ENCODE measurements around the gene PDGFRA.

Gene PDGFRA

GRCh38 chr4:54228961-54229501 is at the start of gene PDGFRA:
Gene PDGFRA (plus strand): TSS chr4:54229293. CDS start chr4:54258769, 29,476 bp downstream.
- peak; percentile 9 for DNase-seq

- no peak for DNase-seq
Measured at GRCh38 chr4:54184581-54184980, 44.5 kb upstream of the PDGFRA start.

DNA sequence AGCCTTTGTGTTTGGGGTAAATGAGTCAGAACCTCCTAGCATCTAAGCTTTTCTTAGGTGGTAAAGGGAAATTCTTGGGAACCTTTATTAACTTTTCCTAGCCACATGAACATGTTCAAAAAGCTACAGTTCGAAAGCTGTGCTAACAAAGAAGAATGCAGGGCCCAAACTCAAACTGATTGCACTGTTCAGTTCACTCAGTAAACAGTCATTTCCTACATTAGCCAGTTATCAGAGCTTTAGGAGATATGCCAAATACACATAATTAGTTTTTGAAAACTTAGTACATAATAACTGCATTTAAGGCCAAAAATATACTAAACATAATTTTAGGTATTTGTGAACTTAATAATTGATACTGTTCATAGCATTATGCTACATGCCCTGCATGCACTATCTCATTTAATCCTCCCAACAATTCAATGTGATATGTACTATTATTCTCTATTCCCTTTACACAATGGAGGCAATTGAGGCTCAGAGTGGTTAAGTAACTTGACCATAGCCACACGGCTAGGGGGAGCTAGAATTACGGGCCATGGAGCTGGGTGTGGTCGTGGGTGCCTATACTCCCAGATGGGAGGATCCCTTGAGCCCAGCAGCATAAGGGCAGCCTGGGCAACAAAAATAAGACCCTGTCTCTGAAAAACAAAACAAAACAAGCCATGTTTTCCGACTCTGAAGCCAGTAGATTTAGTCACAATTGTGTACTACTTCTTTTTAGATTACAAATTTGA is 43.9 kb upstream of the PDGFRA start:
- no peak for DNase-seq

GRCh38 chr4:54185866-54186265 is 43.2 kb upstream of the PDGFRA start:
- DNase-seq = no peak

DNA sequence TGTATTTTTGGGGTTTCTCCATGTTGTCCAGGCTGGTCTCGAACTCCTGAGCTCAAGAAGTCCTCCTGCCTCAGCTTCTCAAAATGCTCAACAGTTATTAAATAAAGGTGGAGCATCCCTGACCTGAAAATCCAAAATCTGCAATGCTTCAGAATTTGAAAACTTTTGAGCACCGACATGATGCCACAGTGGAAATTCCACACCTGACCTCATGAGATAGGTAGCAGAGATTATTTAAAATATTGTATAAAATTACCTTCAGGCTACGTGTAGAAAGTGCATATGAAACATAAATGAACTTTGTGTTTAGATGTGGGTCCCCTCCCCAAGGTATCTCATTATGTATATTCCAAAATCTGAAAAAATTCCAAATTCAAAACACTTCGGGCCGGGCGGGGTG is 42.7 kb upstream of the PDGFRA start:
- DNase-seq = no peak

- no peak for DNase-seq
Measured at GRCh38 chr4:54187148-54187547, 41.9 kb upstream of the PDGFRA start.

DNA sequence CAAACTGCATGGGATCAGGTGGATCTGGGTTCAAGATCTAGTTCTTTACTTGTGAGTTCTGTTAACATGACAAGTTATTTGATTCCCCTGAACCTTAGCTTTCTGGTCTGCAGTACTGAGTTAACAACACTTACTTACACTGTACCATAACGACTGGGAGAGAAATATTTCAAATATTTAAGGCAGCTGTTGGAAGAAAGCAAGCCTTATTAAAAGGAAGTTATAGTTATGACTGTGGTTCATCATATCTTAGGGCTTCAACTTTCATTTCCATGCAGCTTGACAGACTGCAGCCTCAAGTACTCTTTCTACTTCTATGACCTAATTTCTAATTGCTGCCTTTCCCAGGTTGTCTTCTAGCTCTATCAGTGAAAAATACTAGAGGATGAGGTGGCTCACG is 40.0 kb upstream of the PDGFRA start:
- no peak for DNase-seq

GRCh38 chr4:54192811-54193210 is 36.3 kb upstream of the PDGFRA start:
- DNase-seq = no peak

DNA sequence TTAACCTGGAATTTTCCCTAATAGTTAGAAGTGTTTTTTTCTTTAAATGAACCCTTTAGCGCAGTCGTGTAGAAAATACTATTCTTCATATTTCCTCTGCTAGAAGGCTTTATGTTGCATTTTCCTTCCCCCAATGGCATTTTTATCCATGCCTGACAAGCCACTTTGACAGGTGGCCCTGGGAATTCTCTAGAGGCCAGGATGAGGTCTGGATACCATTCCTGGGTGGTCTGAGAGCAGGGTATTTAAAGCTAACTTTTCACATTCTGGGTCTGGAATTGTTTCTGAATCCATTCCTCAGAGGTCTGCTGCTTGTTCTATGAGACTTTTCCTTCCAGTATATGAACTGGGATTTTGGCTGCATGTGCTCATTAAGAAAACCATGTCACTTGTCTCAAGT is 31.2 kb upstream of the PDGFRA start:
- DNase-seq = no peak

DNA sequence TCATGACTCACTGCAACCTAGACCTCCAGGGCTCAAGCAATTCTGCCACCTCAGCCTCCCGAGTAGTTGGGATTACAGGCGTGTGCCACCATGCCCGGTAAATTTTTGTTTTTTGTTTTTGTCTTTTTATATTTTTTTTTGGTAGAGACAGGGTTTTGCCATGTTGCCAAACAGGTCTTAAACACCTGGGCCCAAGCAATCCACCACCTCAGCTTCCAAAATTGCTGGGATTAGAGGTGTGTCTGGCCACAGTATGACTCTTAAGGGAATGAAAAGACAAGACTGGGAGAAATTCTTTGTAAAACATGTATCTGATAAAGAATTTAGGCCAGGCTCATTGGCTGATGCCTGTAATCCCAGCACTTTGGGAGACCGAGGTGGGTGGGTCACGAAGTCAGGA is 29.2 kb upstream of the PDGFRA start:
- no peak for DNase-seq

DNA sequence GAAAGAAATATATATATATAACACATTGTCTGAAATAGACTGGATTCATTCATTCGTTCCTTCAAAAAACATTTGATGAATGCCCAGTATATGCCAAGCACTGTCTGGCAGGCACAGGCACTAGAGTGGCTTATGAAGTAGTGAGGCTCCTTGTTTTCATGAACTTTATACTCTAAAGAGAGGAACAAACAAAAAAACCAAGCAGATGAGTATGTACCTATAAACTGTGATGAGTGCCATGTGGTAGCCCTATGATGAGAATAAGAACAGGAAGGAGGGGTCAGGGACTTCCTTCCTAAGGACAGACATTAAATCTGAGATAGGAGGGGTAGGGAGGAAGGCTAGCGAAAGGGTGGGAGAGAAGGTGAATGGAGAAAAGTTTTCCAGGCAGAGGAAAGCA is 19.5 kb upstream of the PDGFRA start:
- no peak for DNase-seq

DNA sequence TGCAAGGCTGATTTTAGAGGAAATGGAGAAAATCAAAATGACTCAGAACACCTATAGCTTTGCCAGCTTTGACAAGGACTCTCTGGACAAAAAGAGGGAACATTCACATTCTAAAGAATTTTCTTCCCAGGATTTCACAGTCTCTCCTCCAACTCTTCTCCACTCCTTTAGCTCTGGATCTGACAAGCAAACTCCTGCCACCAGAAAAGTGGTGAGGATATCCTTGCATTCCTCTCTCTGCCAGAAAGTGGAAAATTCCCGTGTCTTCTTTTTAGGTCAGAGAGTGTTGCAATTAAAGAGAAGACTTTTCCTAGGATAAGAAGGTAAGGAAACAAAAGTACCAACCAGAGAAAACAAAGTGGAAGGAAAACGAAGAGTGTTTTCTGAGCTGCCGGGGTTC is 16.1 kb upstream of the PDGFRA start:
- DNase-seq = no peak

GRCh38 chr4:54213761-54214160 is 15.3 kb upstream of the PDGFRA start:
- no peak for DNase-seq

DNA sequence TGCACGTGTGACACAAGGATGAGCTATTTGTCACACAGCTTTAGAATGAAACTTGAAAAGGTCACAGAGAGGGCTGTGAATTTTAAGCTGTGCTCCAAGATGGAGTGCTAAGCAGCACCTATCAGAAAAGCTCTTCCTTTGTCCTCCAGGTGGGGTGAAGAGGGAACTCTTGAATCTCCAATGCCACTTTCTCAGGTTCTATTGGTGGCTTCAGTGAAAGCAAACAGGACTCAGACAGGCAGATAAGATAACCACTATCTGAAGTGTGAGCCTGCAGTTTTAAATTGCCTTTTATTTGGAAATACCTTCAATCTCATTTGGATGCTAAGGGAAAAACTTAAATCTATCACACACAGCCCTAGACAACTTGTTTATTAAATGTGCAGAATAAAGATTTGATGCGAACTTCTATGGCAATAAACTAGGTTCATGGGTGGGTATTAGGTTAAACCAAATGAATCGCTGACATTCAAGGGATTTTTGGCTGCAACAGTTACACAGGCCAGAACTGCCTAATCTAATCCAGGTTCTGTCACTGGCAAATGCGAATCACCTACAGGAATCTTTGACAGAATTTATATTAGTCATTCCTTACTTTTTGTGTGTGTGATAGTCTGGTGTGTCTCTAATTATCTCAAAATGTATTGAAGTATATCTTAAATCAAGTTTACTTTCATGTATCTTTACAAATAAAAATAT is 13.6 kb upstream of the PDGFRA start:
- DNase-seq = peak; percentile 14

DNA sequence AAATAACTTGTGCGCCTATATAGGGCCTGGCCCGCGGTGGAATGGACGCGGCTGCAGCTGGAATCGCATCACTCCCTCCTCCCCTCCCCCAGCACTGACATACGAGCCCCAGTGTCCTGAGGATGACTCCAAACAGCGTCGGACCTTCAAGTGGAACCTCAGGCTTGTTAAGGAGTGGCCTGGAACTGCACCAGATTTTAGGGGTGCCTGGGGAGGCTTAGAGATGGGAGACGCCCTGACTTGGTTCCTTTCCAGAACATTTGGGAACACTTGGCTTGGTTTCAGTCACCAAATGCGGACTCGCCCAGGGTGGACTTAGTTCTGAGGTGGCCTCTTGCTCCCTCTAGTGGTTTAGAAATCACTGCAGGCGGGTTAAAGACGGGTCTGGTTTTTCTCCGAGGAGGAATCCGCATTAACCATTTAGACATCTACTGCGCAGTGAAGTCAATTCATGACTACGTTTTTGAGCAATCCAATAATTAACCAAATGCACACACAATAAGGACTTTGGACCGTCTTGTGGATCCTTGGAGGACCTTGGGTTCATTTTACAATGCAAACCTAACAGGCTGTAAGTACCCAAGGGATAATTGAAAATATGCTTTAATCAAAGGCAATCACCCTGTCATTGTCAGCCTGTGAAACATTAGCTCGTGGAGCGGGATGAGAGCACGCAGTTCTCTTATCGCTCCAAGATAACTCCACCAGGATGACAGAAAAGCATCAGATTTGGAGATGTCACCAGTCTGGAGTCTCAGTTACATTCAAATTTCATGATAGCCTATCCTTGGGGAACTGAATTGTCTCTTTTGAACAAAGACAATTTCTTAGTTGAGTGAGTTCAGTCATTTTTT is 11.2 kb upstream of the PDGFRA start:
- DNase-seq = peak; percentile 84

DNA sequence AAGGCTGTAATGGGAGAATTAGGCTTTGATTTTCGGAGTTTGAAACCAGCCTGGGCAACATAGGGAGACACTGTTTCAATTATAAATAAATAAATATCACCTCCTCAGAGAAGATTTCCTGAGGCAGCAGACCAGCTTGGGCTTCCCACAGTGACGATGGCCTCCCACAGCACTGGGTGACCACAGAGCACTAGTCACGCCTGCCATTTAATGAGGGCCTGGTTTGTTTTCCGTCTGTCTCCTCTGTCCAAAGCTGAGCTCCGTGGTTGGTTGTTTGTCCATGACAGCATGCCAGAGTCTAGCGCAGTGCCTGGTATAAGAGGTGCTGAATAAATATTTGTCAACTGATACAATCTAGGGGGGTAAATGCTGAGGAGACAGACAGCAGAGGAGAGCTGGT is 10.4 kb upstream of the PDGFRA start:
- no peak for DNase-seq

GRCh38 chr4:54224996-54225597 is 4.0 kb upstream of the PDGFRA start:
- DNase-seq = no peak

GRCh38 chr4:54225598-54226403 is 3.3 kb upstream of the PDGFRA start:
- peak; percentile 25 for DNase-seq

DNA sequence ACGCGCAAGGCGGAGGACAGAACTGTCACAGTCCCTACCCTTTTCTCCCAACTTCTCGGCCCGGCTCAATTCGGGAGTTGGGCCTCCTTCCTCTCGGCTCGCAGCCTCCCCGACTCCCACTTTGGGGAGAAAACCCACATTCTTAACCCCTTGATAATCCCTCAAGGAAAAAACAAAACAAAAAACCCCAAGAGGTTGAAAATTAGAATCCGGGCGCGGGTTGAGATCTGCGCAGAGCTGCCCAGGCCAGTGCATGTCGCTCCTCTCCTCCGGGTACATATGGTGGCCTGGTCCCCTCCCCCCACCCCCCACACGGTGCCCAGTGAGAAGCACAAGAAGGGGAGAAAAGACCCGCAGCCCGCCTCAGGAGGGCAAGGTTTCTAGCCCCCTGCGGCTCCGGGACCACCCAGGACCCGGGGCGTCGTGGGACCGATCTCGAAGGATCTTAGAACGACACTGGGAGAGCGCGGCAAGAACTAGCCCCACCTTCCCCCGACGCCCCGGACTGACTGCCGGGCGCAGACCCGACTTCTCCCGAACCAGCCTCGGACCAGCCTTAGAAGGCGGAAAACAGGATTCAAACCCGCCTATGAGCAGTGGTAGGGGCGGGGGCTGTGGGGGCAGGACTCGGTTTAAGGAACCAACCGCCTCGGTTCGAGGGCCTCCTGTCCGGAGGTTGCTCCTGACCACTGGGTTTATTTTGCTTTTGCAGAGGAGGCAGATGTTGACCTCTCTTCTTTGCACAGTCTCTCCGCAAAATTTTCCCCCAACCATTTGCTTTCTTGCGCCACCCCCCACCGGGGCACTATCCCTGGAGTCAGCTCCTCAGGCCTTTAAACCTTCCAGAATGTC is 2.5 kb upstream of the PDGFRA start:
- peak; percentile 81 for DNase-seq

GRCh38 chr4:54227256-54228055 is 1.6 kb upstream of the PDGFRA start:
- DNase-seq = peak; percentile 83
